DMS114 treated with DMSO at 0.1 percent for 48 hours (cell line): ENCODE data around the gene TK2.

Experiments used
- DNase-seq: peaks from one replicate; lab custom pipeline; 2025; ENCODE audit not compliant: unreplicated experiment; lab: John Stamatoyannopoulos, UW

TK2 gene

DNA sequence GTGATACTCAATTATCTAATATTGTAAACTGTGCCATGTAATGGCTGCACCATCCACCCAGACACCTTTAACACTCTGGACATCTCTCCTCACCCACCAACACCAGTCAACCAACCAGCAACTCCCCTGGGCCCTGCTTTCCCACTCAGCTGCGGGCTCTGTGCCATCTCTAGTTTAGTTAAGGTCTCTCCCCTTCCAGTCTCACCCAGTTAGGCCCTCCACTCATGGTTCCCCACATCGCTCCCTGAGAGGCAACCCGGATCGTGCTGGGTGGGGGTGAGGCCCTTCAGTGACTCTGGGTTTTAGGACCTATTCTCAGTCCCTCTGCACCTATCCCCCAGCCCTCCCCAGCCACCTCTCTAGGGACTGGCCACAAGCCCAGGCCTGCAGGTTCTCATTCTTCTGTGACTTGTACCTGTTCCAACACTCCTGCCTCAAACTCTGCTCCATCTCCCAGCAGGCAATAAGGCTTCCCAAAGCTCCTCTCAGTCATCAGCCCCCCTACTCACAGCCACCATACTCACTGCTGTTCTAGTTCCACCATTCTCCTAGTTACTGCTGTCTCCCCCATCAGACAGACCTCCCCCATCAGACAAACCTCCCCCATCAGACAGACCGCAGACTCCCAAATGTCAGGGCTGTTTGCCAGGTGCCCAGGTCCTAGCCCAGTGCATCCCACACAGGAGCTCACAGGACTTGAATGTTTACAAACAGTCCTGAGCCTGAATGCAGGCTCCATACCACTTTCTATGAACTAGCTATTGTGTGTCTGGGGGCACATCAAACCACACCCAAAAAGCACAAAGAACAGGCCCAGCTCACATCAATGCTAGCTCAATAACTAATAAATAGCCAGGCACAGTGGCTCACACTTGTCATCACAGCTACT lies 2.6 kb downstream of the TK2 start:
- DNase-seq, result no peak

DNA sequence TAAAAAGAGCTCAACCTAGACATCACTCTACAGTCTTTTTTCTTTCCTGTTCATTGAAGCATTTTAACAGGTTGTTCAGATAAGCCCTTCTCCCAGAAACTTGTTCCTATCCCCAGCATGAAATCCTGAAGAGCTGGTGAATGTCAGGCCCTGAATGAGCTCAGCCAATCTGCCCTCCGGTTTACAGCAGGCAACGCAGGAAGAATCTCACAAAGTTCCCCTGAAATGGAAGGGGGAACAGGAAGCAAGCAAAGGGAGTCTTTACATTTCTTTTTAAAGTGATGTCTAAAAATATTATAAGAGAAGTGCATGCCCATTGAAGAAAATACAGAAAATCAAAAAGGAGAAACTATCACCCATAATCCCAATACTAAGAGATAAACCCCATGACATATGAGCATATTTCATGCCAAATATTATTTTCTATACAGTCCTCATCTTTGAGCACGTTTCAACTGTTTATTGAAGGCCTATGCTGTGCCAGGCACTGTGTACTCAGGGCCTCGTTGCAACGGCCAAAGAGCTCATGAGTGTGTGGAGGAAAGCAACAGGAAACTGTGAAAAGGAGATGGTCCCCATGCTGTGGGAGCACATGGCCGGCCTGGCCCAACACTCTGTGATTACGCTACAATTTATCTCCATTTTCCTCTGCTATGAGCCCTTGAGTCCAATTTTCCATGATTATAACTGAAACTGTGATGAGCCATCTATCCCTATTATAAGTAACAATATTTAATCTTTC lies 5.7 kb downstream of the TK2 start:
- DNase-seq, result no peak

DNA sequence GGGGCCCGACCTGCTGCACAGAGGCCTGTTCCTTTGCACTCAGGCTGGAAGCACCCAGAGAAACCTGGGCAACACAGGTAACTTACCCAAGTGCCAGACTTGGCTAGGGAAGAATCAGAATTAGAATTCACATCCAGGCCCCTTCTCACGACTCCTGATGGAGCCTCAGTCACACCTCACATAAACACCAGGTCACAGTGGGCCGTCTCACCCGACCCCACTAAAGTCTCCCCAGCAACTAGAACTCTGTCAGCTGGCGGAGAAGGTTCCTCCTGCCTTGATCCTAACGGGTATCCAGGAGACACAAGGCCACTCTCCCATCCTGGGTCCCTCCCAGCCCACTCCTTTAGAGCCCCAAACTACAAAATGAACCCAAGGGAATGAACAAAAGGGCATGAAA lies 6.4 kb downstream of the TK2 start:
- no peak for DNase-seq

DNA sequence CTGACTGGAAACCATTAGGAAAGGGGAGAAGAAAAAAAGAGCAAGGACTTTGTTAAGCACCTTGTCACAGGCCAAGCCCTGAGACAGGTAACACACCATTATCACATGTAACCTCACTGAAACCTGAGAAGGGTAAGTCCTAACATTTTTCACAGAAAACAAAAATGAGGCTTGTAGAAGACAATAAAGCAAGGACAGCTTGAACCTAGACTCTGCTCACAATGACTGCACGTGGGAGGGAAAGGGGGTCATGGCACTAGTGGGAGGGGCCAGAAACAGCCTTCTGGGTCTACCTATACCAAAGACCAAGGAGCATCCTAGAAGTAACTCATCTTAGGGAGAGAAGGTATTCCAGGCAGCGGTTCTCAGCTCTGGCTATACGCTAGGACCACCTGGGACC lies 7.5 kb downstream of the TK2 start:
- DNase-seq, result no peak

DNA sequence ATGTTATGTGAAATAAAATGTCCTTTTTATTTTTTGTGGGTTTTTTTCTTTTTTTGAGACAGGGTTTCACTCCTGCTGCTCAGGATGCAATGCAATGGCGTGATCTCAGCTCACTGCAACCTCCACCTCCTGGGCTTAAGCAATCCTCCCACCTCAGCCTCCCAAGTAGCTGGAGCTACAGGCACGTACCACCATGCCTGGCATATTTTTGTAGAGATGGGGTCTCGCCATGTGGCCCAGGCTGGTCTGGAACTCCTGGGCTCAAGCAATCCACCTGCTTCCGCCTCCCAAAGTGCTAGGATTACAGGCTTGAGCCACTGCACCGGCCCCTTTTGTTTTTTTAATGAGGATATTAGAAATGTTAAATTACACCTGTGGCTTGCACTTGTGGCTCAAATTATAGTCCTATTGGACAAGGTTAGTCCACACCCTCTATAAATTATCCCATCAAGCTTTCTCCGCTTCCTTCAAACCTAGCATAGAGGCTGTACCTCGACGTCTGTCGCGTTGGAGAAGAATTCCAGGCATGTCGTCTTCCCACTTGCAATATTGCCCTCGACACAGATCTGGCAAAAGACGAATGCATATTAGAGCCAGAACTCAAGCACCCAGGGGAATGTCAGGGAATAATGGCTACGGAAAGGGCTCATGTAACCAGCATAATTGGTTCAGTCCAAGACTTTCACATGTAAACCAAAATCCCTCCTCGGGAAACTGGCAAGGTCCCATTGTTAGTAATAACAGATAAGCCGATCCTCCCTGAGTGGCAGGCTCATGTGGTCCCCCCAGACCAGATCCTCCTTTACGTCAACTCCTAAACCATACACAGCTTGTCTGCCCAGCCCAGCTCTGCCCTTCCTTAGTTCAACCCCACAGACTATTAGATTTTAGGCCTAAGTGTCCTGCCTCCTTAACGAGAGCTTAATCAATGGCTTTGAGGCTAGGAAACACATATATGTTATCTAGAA lies 8.2 kb downstream of the TK2 start:
- no peak for DNase-seq

DNA sequence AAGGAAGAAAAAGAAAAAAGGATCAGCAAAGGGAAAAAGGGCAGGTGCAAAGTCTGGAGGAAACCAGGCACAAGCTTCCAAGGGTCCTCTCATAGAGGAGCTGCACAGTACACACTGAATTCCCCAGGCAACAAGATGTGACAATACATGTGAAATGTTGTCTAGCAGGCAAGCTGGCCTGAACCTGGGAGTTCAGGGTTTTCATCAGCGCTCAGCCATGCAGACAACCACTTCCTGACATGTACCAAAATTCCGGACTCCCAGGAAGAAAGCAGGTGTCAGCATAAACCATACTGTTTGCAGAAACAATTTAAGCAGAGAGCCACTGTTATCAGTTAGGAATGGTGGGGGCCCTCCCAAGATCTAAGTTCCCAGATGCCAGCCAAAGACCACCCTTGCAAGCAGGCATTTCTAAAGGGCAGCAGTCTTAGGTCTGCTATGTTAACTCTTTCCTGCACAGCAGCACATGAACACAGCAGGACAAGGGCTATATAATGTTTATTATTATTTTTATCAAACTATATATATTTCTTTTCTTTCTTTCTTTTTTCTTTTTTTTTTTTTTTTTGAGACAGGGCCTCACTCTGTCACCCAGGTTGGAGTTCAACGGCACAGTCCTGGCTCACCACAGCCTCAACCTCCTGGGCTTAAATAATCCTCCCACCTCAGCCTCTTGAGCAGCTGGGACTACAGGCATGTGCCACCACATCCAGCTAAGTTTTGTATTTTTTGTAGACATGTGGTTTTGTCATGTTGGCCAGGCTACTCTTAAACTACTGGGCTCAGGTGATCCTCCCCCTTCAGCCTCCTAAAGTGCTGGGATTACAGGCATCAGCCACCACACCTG lies 10.1 kb downstream of the TK2 start:
- DNase-seq, result no peak

DNA sequence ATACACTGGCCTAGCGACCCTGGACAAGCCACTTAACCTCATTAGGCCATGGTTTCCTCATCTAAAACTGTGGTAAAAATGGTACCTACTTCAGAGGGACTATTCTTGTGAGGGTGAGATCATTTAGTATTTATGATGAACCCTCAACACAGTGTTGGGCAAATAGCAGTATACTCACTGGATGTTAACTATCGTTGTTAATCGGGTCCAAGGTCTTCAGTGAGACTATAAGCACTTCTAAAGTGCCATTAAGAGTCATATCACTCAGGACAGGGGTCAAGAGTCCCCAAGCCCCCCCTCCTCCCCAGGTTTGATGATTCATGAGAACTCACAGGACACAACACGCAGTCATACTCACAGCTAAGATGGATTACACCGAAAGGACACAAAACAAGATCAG lies 11.0 kb downstream of the TK2 start:
- no peak for DNase-seq

DNA sequence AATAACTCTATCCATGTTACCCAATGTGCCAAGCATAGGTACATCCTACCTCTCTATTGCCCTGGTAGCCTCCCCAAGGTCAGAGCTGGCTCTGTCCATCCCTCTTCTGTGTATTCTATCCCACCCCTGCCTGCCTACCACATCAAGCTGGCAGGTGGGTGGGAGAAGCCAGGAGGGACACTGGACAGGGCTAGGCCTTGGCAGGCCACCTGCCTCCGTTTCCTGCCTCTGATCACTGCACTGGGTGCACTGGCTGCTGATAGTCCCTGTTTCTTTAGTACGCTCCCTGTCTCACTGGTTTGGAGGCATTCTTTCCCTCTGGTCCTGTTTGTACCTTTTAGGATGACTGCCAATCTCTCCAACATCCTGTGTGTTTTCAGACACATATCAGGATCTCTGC lies 12.7 kb downstream of the TK2 start:
- no peak for DNase-seq

DNA sequence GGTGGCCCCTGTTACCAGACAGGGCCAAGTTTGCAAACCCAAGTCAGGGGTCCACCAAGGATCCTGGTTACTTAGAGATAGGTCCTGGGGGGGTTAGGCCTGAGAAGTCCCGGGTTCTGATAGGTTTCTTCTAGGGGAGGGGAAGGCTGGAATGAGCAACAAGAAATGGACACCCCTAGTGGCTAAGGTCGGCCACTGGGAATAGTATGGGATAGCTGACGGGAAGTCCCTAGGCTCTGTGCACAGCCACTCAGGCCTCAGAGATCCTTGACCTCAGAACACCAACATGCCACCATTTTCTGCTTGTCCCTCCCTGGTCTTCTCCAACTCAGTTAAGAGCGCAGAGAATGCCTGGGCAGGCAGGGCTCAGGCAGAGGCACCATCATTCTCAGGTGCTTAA lies 13.4 kb downstream of the TK2 start:
- no peak for DNase-seq

DNA sequence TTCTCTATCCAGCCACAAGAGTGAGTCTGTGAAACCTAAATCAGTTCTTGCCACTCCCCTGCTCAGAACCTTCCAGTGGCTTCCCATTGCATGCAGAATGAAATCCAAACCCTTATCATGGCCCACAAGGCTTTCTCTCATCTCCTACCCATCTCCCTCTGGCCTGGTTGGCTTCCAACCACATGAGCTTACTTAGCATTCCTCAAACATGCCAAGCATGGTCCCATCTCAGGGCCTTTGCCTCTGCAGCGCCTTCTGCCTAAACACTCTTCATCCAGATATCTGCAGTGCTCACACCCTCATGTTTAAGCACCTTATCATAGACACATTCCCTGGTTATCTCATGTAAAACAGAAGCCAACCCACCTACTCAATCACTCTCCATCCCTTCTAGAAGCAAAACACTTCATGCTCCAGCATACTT lies 15.5 kb downstream of the TK2 start:
- DNase-seq, result no peak

DNA sequence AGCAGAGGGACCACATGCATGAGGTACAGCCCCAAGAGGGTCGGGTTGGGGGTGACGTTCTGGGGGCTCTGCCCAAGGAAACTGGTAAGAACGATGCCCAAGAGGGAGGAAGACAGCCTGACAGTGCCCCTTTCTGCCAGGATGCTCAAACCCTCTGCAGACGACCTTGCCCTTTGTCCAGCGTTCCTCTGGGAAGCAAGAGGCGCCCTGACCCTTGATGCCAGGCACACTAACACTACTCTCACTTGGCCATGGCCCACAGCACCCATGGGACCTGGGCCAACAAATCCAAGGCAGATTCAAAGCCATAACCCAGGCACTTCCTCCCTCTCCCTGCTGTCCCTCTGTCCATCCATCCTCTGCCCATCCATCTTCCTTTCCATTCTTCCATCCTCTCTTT lies 20.4 kb downstream of the TK2 start:
- DNase-seq, result no peak

DNA sequence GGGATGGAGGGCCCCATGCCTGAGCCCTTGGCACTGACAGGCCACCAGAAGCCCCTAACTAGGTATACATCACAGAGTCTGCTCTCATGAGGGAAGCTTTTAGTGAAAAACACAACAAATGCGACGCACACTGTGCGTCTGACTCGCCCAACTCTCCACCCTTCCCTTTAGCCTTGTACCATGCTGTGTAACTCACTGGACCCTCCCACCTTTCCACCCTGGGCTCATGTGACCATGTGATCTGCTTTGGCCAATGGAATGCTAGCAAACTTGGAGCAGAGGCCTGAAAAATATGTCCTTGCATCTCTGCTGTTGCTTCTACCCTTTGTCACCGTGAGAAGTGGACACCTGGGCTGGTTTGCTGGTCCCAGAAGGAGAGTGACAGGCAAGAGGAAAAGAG lies 21.6 kb downstream of the TK2 start:
- DNase-seq, result no peak

DNA sequence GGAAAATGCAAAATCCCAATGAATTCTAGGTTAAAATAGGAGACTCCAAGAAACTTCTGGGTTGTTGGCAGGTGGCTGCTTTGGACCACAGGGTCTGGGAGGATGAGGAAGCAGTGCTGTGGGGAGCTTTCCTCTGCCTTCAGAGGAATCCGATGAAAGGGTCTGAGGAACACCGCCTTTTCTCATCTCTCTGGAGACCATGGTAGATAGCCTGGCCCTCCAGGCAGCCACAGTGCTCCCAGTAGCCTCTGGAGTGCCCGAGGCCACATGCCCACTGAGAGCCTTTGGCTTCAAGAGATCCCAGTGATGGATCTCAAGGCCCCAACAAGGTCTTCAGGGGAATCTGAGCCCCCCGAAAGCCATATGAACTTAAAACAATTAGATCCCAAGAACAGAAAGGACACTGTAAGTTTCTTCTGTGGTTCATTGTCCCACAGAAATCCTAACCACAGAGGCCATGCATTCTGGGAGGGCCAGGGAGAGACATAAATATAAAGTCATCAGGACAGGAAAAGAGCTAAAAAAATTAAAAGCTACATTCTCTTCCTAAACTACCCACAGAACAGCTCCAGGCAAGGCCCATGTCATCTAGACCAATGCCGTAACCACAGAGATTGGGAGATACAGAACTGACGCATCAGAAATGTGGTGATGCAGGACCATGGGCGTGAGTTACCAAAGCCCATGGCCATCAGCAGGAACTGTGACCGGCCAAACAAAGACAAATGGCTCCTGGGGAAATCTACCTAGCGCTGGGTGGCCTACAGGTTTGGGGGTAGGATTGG lies 24.3 kb downstream of the TK2 start:
- no peak for DNase-seq

DNA sequence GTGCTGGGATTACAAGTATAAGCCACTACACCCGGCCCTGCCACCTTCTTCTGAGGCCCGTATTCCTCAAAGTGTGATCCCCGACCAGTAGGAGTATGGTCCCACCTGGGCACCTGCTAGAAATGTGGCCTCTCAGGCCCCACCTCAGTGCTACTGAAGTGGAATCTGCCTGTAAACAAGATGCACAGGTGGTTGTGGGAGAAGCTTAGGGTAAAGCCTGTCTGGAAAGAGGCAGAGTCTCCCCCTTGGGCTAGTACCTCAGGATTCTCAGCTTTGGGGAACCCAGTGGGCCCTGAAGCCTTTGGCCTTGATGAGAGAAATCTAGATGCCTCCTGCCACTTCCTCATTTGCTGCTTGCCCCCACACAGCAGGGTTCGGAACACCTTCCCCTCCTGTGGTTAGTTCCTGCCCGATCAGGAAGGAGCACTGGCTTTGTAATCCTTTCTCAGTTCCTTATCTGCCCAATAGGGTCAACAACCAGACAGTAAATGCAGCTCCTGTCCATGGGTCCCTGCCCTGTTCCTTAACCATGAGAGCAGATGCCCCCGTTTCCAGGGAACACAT lies 25.2 kb downstream of the TK2 start:
- no peak for DNase-seq

DNA sequence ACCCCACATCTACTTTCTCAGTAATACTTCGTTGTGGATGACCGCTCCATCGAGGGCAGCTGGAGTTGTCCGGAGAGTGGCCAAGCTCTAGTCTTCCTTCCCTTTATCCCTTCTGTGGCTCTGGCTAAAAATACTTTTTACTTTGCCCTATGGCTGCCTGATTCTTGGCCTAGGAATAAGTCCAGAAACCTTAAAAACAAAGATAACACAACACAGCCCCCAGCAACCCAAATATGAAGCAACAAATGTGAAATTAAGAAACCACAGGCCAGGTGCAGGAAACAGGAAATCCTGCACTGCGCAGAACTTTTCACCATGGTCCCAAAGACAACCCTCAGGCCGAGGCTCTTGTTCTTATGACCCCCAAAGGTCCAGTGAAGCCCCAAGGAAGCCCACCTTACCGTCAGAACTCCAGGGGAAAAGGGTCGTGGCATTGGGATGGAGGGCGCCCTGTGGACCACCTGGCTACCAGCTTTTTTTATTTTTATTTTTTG lies 26.0 kb downstream of the TK2 start:
- DNase-seq, result no peak

DNA sequence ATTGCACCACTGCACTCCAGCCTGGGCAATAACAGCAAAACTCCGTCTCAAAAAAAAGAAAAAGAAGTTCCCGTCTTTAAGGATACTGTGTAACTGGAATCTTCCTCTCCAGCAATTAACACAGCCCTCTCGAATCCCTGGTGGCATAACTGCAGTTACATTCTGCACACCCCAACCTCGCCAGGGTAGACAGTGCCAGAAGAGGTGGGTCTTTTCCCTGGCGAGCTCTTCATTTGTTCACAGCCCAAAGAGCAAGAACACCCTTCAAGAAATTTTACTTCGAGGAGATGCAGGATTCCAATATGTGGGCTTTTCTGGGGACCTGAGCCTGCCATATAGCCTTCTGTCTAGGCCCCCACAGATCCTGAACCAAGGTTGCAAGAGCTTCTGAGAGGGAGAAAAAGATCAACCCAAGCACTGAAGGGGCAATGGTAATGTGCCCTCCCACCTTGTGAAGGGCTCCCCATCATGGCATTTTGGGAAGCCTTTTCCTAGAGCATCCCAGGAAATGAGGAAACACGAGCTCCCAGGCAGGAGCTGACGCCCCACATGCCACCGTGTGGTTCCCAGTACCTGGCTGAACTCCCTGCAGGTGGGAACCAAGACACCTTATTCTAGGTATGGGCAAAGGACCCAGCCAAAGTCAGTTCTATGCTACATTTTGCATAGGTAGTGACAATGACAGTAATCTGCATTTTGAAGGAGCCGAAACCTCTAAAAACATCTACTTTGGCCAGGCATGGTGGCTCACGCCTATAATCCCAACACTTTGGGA lies 26.9 kb downstream of the TK2 start:
- no peak for DNase-seq

DNA sequence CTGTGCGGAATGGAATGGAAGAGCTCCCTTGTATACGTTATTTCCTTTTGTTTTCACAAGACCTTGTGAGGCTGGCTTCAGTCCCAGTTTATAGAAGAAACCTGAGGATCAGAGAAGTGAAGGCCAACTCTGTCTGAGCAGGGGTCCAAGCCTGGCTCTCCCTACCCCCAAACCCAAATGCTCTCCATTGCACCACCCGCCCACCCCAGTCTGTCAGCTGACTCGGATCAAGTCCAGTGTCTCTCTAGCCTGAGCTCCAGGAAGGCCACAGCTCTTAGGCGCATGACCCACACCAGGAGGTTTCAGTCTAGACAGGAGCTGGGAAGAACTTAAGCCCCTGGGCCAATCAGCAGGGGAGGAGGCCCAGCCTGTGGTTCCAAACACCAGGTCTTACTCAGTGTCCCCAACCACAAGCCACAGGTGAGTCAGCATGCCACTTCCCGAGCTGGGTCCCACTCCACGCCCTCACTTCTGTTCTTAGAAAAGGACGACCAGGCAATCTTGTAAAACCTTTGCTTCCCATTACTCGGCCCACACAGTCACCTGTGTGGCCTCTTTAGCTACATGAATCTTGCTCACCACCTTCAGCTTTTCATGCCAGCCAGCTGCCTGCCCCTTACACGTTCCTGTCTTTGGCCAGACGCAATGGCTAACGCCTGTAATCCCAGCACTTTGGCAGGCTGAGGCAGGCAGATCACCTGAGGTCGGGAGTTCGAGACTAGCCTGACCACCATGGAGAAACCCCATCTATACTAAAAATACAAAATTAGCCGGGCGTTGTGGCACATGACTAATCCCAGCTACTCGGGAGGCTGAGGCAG lies 27.8 kb downstream of the TK2 start:
- DNase-seq, result no peak
